GM10248 (cell line): ENCODE measurements around the gene ZBTB14.

Source experiments
- CTCF ChIA-PET: fragments of 300-600 bp; sonication (Branson Sonifier 250); formaldehyde crosslinking; extraction: SDS; loops from one replicate; lab custom pipeline; 2021; ENCODE audit warnings: antibody characterized with exemption; lab: Yijun Ruan, JAX
- POLR2A ChIA-PET: fragments of 350-650 bp; sonication (Branson Sonifier 250); formaldehyde crosslinking; extraction: SDS; loops from one replicate; lab custom pipeline; 2020; ENCODE audit warnings: antibody characterized with exemption; lab: Yijun Ruan, JAX
- DNase-seq: peaks from one replicate; pipeline ENCODE4 v3.0.0; 2012; ENCODE audit errors: extremely low spot score
- TF ChIP-seq, protein P1 (sequence below): IDR thresholded peaks from 2 replicates; pipeline ENCODE4 v1.5.1; 2012; ENCODE audit warnings: mild to moderate bottlenecking, low read depth; ENCODE audit errors: extremely low read depth, missing control alignments, control extremely low read depth

ZBTB14 gene

DNA sequence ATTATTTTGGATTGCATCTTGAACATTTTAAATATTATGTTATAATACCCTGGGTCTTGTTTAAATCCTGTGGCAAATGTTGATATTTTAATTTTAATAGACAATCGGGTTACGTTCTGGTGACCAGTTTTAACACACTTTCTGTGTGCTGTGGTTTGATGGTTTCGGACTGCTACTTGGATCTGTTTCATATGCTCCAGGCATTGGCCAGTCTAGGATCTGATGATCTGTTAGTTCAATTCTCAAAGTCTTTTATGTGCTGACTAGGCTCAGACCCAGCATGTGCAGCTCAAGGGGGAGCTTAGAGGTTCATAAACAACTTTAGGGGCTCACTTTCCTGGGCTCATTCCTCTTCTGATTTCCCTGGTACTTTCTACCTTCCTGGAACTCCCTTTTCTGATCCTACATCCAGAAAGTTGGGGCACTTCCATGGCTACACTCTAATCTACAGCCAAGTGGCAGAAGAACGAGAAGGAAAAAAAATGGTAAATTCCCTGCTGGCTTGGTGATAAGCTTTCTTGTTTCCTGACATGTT, 5.0 kb upstream of the ZBTB14 start:
- POLR2A ChIA-PET = no interaction called here
- no peak for DNase-seq
- CTCF ChIA-PET = no interaction called here
- TF ChIP-seq, protein P1, sequence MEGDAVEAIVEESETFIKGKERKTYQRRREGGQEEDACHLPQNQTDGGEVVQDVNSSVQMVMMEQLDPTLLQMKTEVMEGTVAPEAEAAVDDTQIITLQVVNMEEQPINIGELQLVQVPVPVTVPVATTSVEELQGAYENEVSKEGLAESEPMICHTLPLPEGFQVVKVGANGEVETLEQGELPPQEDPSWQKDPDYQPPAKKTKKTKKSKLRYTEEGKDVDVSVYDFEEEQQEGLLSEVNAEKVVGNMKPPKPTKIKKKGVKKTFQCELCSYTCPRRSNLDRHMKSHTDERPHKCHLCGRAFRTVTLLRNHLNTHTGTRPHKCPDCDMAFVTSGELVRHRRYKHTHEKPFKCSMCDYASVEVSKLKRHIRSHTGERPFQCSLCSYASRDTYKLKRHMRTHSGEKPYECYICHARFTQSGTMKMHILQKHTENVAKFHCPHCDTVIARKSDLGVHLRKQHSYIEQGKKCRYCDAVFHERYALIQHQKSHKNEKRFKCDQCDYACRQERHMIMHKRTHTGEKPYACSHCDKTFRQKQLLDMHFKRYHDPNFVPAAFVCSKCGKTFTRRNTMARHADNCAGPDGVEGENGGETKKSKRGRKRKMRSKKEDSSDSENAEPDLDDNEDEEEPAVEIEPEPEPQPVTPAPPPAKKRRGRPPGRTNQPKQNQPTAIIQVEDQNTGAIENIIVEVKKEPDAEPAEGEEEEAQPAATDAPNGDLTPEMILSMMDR = no peak

GRCh38 chr18:5298156-5298852, 2.8 kb upstream of the ZBTB14 start:
- TF ChIP-seq, protein P1 = no peak
- ChIA-PET POLR2A (no interaction called here), CTCF (interaction anchor here (2.3 kb wide), 1 partner anchor 61 kb away, joined by 9 read pairs; no protein-coding TSS in a partner anchor)
- DNase-seq = no peak

DNA sequence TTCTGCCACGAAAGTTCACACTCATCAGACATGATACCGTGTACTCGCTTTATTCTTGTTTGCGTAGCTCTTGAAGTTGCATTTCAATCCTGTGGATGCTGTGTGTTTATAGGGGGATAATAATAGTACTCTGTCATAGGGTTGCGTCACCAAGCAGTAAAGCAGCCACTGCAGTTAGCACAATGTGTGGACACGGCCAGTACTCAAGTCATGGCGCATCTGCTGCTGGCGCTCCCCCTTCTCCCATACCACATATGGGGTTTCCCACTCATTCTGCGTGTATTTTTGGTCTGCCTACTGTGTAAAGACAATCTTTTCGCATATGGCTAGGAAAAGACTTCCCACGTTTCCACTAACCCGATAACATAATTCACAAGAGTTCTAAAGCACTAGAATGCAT, 2.1 kb upstream of the ZBTB14 start:
- TF ChIP-seq, protein P1 = no peak
- DNase-seq = no peak
- ChIA-PET CTCF (interaction anchor here (1.2 to 2.3 kb wide), 2 partner anchors 60 to 62 kb away, joined by 3 to 9 read pairs; no protein-coding TSS in a partner anchor), POLR2A (interaction anchor here (0.8 kb wide), 1 partner anchor 60 kb away, joined by 4 read pairs; no protein-coding TSS in a partner anchor)

DNA sequence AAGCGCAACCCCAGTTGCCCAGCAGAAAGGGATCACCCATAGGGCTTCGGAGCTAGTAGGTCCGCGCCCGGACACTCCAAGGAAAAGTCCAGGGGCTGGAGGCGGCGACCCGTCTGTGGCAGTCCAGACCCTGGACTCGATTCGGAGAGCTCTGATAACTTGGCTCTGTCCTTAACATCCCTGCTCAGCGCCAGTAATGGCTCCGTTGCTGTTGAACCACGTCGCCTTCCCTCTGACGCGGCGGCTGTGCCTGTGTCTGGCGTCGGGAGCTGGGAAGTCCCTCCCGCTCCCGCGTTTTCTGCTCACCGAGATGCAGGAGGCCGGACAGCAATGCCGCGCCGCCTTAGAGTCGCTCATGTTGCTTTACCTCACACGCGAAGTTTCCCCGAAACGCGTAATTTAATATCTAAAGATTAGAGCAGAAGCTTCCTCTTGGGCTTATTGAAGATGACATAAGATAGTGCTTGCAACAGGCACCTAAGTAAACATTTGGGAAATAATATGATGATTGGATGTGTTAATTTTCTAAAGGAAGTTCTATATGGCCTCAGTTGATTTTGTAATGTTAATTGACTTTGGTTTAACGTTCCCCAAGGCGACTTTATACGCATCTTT, 1.3 kb upstream of the ZBTB14 start:
- TF ChIP-seq, protein P1 = no peak
- ChIA-PET CTCF (interaction anchor here (1.2 to 2.3 kb wide), 2 partner anchors 59 to 61 kb away, joined by 3 to 9 read pairs; no protein-coding TSS in a partner anchor), POLR2A (interaction anchor here (0.8 kb wide), 1 partner anchor 59 kb away, joined by 4 read pairs; no protein-coding TSS in a partner anchor)
- peak; percentile 44 for DNase-seq

GRCh38 chr18:5295981-5296705, 617 bp upstream of the ZBTB14 start:
- ChIA-PET POLR2A (interaction anchor here (0.6 to 1.8 kb wide), 3 partner anchors 13 to 541 kb away, joined by 3 to 4 read pairs (median 3); no protein-coding TSS in a partner anchor), CTCF (interaction anchor here (1.2 to 2.9 kb wide), 3 partner anchors 8 to 60 kb away, joined by 3 to 10 read pairs (median 9); no protein-coding TSS in a partner anchor)
- TF ChIP-seq, protein P1 = no peak
- peak; percentile 94 for DNase-seq
